ENCODE measurements around the gene TMEM169. TPM values are rescaled to one million over a fixed set of nuclear protein-coding genes. Genes with fewer than 3 reads are reported as not detected.

The TMEM169 gene
- total and polyA plus RNA-seq, 2 of the 4 experiments (the other 2 are of a cell fraction), result 0.15 to 0.54 TPM

GRCh38 chr2:216131175-216131926 is 49.6 kb downstream of the TMEM169 start:
- H3K36me3 ChIP-seq (ENCODE audit: control insufficient read depth, insufficient read depth, low read length), result peaks cover 39% of the 10 kb centered on the region
- dilution Hi-C loops (cut with HindIII; ENCODE audit: low sequenced_read_pairs, unreplicated experiment), result no loop called here
- intact Hi-C loops (cut with micrococcal nuclease), result no loop called here
- TF ChIP-seq RFX5 (IDR thresholded peaks at IDR 0.05; ENCODE audit: low read depth, low read length) (no peak), MXI1 (IDR thresholded peaks at IDR 0.05; ENCODE audit: borderline replicate concordance, low read depth, low read length) (no peak), CHD1 (IDR thresholded peaks at IDR 0.05; ENCODE audit: low read depth, low read length) (no peak), CEBPB (IDR thresholded peaks at IDR 0.05; ENCODE audit: low read depth, low read length) (no peak), RCOR1 (IDR thresholded peaks at IDR 0.05; ENCODE audit: insufficient replicate concordance, low read length) (no peak), NFE2L2 (IDR thresholded peaks at IDR 0.05; ENCODE audit: low read depth, low read length) (no peak), MAZ (IDR thresholded peaks at IDR 0.05; ENCODE audit: borderline replicate concordance, low read depth, low read length) (no peak), BHLHE40 (IDR thresholded peaks at IDR 0.05; ENCODE audit: low read depth, low read length) (no peak), FOS (IDR thresholded peaks at IDR 0.05; ENCODE audit: low read depth, low read length) (no peak), MAFK (IDR thresholded peaks at IDR 0.05; ENCODE audit: low read depth, low read length) (no peak), CTCF (conservative IDR thresholded peaks at IDR 0.05; ENCODE audit: low read depth, low read length) (no peak), RAD21 (IDR thresholded peaks at IDR 0.05; ENCODE audit: low read length) (no peak), POLR2A (IDR thresholded peaks at IDR 0.05; ENCODE audit: low read depth, low read length) (no peak), SMC3 (IDR thresholded peaks at IDR 0.05; ENCODE audit: low read depth, low read length) (no peak)
- TF ChIP-seq, protein P1, sequence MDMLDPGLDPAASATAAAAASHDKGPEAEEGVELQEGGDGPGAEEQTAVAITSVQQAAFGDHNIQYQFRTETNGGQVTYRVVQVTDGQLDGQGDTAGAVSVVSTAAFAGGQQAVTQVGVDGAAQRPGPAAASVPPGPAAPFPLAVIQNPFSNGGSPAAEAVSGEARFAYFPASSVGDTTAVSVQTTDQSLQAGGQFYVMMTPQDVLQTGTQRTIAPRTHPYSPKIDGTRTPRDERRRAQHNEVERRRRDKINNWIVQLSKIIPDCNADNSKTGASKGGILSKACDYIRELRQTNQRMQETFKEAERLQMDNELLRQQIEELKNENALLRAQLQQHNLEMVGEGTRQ (IDR thresholded peaks at IDR 0.05; ENCODE audit: low read depth, low read length), result no peak

More at GRCh38 chr2:216131175-216131926, 49.6 kb downstream of the TMEM169 start:
- Histone ChIP-seq H4K5ac (ENCODE audit: low read depth, low read length) (no peak overlapping the region), H3K27me3 (ENCODE audit: control insufficient read depth, insufficient read depth, low read length) (no peaks in the 10 kb centered on the region), H3K18ac (ENCODE audit: low read depth, low read length) (no peak overlapping the region), H2BK15ac (ENCODE audit: low read depth, low read length) (no peak overlapping the region), H3K4ac (ENCODE audit: low read depth, low read length) (no peak overlapping the region), H4K91ac (ENCODE audit: insufficient read depth, low read depth, low read length) (no peak overlapping the region), H4K8ac (ENCODE audit: low read depth in 2 of 2, low read length in 2 of 2) (no peak overlapping the region), H3K4me3 (ENCODE audit: insufficient read depth, low read depth, low read length) (no peak overlapping the region), H3K14ac (replicated peaks; ENCODE audit: low read depth, low read length) (no peak overlapping the region), H3K27ac (ENCODE audit: insufficient read depth, low read length) (no peak overlapping the region), H2AK9ac (replicated peaks; ENCODE audit: low read depth, low read length, poor library complexity) (no peak overlapping the region), H3K56ac (ENCODE audit: extremely low read depth, insufficient read depth, low read length) (no peak overlapping the region), H2BK120ac (ENCODE audit: low read depth, low read length) (no peak overlapping the region), H3K4me2 (ENCODE audit: low read depth, low read length) (no peak overlapping the region), H3K9me3 (ENCODE audit: control insufficient read depth, insufficient read depth, low read length) (no peaks in the 10 kb centered on the region), H3K23ac (ENCODE audit: low read depth, low read length) (no peak overlapping the region), H3K4me1 (ENCODE audit: control insufficient read depth, insufficient read depth, low read length) (peaks cover 7% of the 10 kb centered on the region; the same call in 1 of the 2 replicates), H2AFZ (replicated peaks; ENCODE audit: low read length, poor library complexity) (no peak overlapping the region), H3K9me1 (ENCODE audit: insufficient read depth, low read length) (peaks cover 8% of the 10 kb centered on the region), H3K79me1 (ENCODE audit: low read depth in 1 of 2, low read length in 2 of 2) (peaks cover 30 to 45% of the 10 kb centered on the region in 2 experiments), H2BK5ac (ENCODE audit: low read depth, low read length, poor library complexity, severe bottlenecking) (no peak overlapping the region), H3K9ac (ENCODE audit: low read depth, low read length) (no peak overlapping the region), H2BK20ac (ENCODE audit: low read depth, low read length) (no peak overlapping the region), H2AK5ac (ENCODE audit: low read depth, low read length) (no peak overlapping the region), H4K20me1 (ENCODE audit: insufficient read depth, low read length) (peaks cover 7% of the 10 kb centered on the region; the same call in 1 of the 2 replicates)
- 100% methylated on average over 1 of the region's 3 CpGs; no CpG with 5 or more reads in 1 of the 2 experiments for WGBS, 2 experiments (ENCODE audit: extremely low coverage in 2 of 2, insufficient read length in 1 of 2)
- in situ Hi-C loops (cut with MboI; ENCODE audit: low sequenced_read_pairs), result no loop called here
- DNase-seq (no peak), ATAC-seq (ENCODE audit: low read depth) (no peak)
- BruUV-seq (replicated peaks), result no TSS peak
- POLR2A ChIA-PET (ENCODE audit: unreplicated experiment), result no interaction called here
- CTCF ChIA-PET, result interaction anchor here (0.7 to 1.3 kb wide), 2 partner anchors 9 to 446 kb away, joined by 3 read pairs; no protein-coding TSS in a partner anchor
